DMS 273 (cell line): ENCODE measurements around the gene NBEAL2.

Experiments
- DNase-seq: peaks from one replicate; lab custom pipeline; 2025; ENCODE audit not compliant: unreplicated experiment; lab: John Stamatoyannopoulos, UW

Gene NBEAL2

GRCh38 chr3:46978985-46979944 is at the start of gene NBEAL2:
NBEAL2 (plus strand) TSS chr3:46979666; CDS start chr3:46979862, 196 bp downstream.
- DNase-seq, result peak; percentile 94

GRCh38 chr3:46930166-46930944 is 49.1 kb upstream of the NBEAL2 start:
- DNase-seq, result no peak

- no peak for DNase-seq
These were observed 48.5 kb upstream of the NBEAL2 start for GRCh38 chr3:46930945-46931403.

- DNase-seq, result no peak
These were observed 47.7 kb upstream of the NBEAL2 start for GRCh38 chr3:46931631-46932331.

GRCh38 chr3:46932455-46933225 is 46.8 kb upstream of the NBEAL2 start:
- no peak for DNase-seq

- no peak for DNase-seq
These were observed 46.2 kb upstream of the NBEAL2 start for GRCh38 chr3:46933261-46933660.

GRCh38 chr3:46934072-46934471 is 45.4 kb upstream of the NBEAL2 start:
- peak; percentile 46 for DNase-seq

GRCh38 chr3:46934498-46935167 is 44.8 kb upstream of the NBEAL2 start:
- DNase-seq, result peak; percentile 32

- DNase-seq, result peak; percentile 47
These were observed 44.2 kb upstream of the NBEAL2 start for GRCh38 chr3:46935168-46935858.

- no peak for DNase-seq
These were observed 43.4 kb upstream of the NBEAL2 start for GRCh38 chr3:46935989-46936558.

GRCh38 chr3:46936733-46937250 is 42.7 kb upstream of the NBEAL2 start:
- DNase-seq, result no peak

GRCh38 chr3:46938118-46938517 is 41.3 kb upstream of the NBEAL2 start:
- DNase-seq, result no peak

GRCh38 chr3:46939578-46940445 is 39.7 kb upstream of the NBEAL2 start:
- no peak for DNase-seq

- no peak for DNase-seq
These were observed 37.4 kb upstream of the NBEAL2 start for GRCh38 chr3:46942076-46942475.

- no peak for DNase-seq
These were observed 36.8 kb upstream of the NBEAL2 start for GRCh38 chr3:46942481-46943236.

GRCh38 chr3:46943237-46944187 is 36.0 kb upstream of the NBEAL2 start:
- no peak for DNase-seq
